CD4-positive, CD25-positive, alpha-beta regulatory T cell (primary cell): ENCODE results near the gene ADGRA1. TPM values are rescaled to one million over a fixed set of nuclear protein-coding genes. Genes with fewer than 3 reads are reported as not detected.

ENCODE experiments used
- ATAC-seq, 2 donors: fragments of 150-1000 bp; cut with Tn5 transposase; one replicate each; pipeline ENCODE4 v1.10.0; 2021; ENCODE audit warnings: low read depth in 2 of 2, moderate number of reproducible peaks in 2 of 2, moderate library complexity in 1 of 2
- DNase-seq, 3 donors: peaks; one replicate each; pipeline versions ENCODE4 v3.0.0 to v3.0.0-alpha.2; 2012 to 2022; ENCODE audit warnings: mixed read lengths in 1 of 3
- H3K27ac ChIP-seq: one replicate; pipeline ENCODE4 v1.7.0; 2013; ENCODE audit warnings: mild to moderate bottlenecking, low read length; ENCODE audit not compliant: insufficient read depth, poor library complexity, severe bottlenecking
- H3K27me3 ChIP-seq: one replicate; pipeline ENCODE4 v1.7.0; 2013; ENCODE audit warnings: low read length; ENCODE audit not compliant: control insufficient read depth, insufficient read depth
- H3K36me3 ChIP-seq: one replicate; pipeline ENCODE4 v1.7.0; 2013; ENCODE audit warnings: mild to moderate bottlenecking, low read length, moderate library complexity; ENCODE audit not compliant: control insufficient read depth, insufficient read depth
- H3K4me1 ChIP-seq: 2 replicates; pipeline ENCODE4 v1.7.0; 2013; ENCODE audit warnings: mild to moderate bottlenecking, low read length; ENCODE audit not compliant: insufficient read depth, control insufficient read depth, poor library complexity, severe bottlenecking
- H3K4me3 ChIP-seq: one replicate; pipeline ENCODE4 v1.7.0; 2013; ENCODE audit warnings: low read depth, mild to moderate bottlenecking, low read length, moderate library complexity
- H3K9me3 ChIP-seq, 2 experiments: 1 replicate in 1 of 2; 2 replicates in 1 of 2; pipeline ENCODE4 v1.7.0; 2013; ENCODE audit warnings: low read length in 2 of 2, mild to moderate bottlenecking in 1 of 2, moderate library complexity in 1 of 2; ENCODE audit not compliant: control insufficient read depth in 2 of 2
- H3K27ac Mint-ChIP-seq, 3 donors: one replicate each; pipeline ENCODE4 v1.8.0; 2020 to 2022; ENCODE audit warnings: mild to moderate bottlenecking in 3 of 3, mixed read lengths in 3 of 3, moderate library complexity in 2 of 3
- H3K27me3 Mint-ChIP-seq: one replicate; pipeline ENCODE4 v1.8.0; 2022; ENCODE audit warnings: mild to moderate bottlenecking, mixed read lengths
- H3K36me3 Mint-ChIP-seq: one replicate; pipeline ENCODE4 v1.8.0; 2020; ENCODE audit warnings: mixed read lengths
- H3K4me1 Mint-ChIP-seq, 4 donors: one replicate each; pipeline ENCODE4 v1.8.0; 2020 to 2022; ENCODE audit warnings: mixed read lengths in 4 of 4, mild to moderate bottlenecking in 1 of 4
- H3K4me3 Mint-ChIP-seq, 4 donors: one replicate each; pipeline ENCODE4 v1.8.0; 2020 to 2022; ENCODE audit warnings: mild to moderate bottlenecking in 4 of 4, mixed read lengths in 4 of 4, moderate library complexity in 3 of 4
- H3K9me3 Mint-ChIP-seq, 7 donors: one replicate each; pipeline ENCODE4 v1.8.0; 2020 to 2022; ENCODE audit warnings: mixed read lengths in 7 of 7, mild to moderate bottlenecking in 3 of 7, moderate library complexity in 2 of 7
- polyA plus RNA-seq, 4 donors: library from polyadenylated mRNA; unstranded; fragments of 300-500 nt; fragmentation: Illumina TruSeq; gene quantifications; one replicate each; pipeline ENCODE4 v1.2.3, GENCODE V29; 2021
- total RNA-seq: library from RNA; stranded (reverse); gene quantifications from one replicate; pipeline ENCODE4 v1.2.3, GENCODE V29; 2022

ADGRA1 gene
- total and polyA plus RNA-seq, 5 donors from 2014 or later = not detected

DNA sequence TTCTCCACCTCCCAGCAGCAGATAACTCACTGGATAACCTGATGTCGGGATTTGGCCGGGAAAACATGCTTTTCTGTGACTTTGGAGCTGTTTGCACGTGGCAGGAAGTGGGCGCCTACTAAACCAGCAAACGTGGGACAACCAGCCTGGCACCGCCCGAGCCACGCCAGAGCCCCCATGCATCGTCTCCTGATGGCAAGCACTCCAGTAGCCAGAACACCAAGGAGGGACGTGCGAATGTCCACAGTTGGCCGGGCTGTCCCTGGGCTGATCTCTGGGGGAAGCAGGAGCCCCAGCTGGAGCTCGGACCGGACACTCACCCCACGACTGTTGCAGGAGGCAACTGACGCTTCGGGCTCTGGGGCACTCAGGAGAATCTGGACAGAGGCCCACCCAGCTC lies 7.1 kb downstream of the ADGRA1 start:
- Histone ChIP-seq H3K9me3 (no peaks in the 10 kb centered on the region), H3K27ac (no peak overlapping the region), H3K27me3 (no peaks in the 10 kb centered on the region), H3K4me3 (no peak overlapping the region), H3K4me1 (no peaks in the 10 kb centered on the region), H3K36me3 (no peaks in the 10 kb centered on the region)
- H3K9me3 Mint-ChIP-seq = peaks cover 0 to 2% (median 0%) of the 10 kb centered on the region in 7 donors
- H3K4me3 Mint-ChIP-seq = no peak overlapping the region
- H3K36me3 Mint-ChIP-seq = no peaks in the 10 kb centered on the region
- H3K27me3 Mint-ChIP-seq = peaks cover 7% of the 10 kb centered on the region
- ATAC-seq (no peak), DNase-seq (no peak)
- no peaks in the 10 kb centered on the region for H3K4me1 Mint-ChIP-seq
- H3K27ac Mint-ChIP-seq = no peak overlapping the region

DNA sequence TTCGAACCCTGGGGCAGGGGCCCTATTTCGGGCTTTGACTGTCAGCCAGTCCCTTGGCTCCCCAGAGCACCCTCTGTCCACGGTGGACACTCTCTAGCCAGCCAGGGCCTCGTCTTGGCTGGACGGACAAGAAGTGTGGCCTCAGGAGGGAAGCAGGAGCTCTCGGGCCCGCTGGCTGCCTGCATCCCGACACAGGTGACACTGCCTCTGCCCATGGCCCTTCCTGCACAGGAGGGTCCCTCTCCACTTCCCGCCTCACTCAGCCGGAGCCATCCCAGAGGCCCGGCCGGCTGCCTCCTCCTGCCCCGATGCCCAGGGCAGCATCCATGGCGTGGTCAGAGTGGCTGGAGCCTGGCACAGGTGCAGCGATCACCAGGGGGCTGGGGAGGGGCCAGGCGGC lies 7.9 kb downstream of the ADGRA1 start:
- Histone ChIP-seq H3K36me3 (no peaks in the 10 kb centered on the region), H3K9me3 (no peaks in the 10 kb centered on the region), H3K4me3 (no peak overlapping the region), H3K27ac (no peak overlapping the region), H3K4me1 (no peaks in the 10 kb centered on the region), H3K27me3 (no peaks in the 10 kb centered on the region)
- Mint-ChIP-seq H3K36me3 (no peaks in the 10 kb centered on the region), H3K9me3 (peaks cover 0 to 2% (median 0%) of the 10 kb centered on the region in 7 donors), H3K4me1 (no peaks in the 10 kb centered on the region), H3K4me3 (no peak overlapping the region), H3K27ac (no peak overlapping the region), H3K27me3 (peaks cover 7% of the 10 kb centered on the region)
- no peak for DNase-seq
- ATAC-seq = no peak

DNA sequence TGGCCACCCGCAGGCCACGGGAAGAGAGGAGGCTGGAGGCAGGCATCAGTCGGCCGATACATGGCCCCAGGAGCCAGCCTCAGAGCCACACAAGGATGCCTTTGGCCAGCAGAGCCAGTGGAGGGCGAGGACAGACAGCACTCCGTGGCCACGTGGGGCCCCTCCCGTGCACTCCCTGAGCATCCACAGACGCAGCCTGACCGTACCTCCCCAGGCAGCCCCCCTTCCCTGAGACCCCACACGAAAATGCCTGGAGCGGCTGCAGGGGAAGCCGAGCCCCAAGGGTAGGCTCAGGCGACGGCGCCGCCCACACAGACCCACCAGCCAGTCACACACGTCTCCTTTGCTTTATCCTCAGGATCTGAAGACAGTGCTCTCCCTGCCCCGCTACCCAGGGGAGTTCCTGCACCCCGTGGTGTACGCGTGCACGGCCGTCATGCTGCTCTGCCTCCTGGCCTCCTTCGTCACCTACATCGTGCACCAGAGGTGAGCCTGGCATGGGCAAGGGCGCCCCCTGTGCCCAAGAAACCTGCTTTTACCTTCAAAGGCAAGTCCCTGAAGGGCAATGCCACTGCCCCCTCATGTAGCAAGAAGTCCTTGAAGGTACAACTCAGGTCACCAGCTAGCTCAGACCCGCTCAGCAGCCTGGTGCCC lies 9.0 kb downstream of the ADGRA1 start:
- Mint-ChIP-seq H3K27ac (no peak overlapping the region), H3K36me3 (no peaks in the 10 kb centered on the region), H3K9me3 (peaks cover 0 to 2% (median 0%) of the 10 kb centered on the region in 7 donors), H3K4me1 (peaks cover 0 to 3% (median 0%) of the 10 kb centered on the region in 4 donors), H3K4me3 (no peak overlapping the region), H3K27me3 (peaks cover 4% of the 10 kb centered on the region)
- H3K36me3 ChIP-seq = no peaks in the 10 kb centered on the region
- H3K27ac ChIP-seq = no peak overlapping the region
- DNase-seq = no peak
- H3K9me3 ChIP-seq = no peaks in the 10 kb centered on the region
- H3K27me3 ChIP-seq = no peaks in the 10 kb centered on the region
- no peak overlapping the region for H3K4me3 ChIP-seq
- ATAC-seq = no peak
- H3K4me1 ChIP-seq = peaks cover 3% of the 10 kb centered on the region

DNA sequence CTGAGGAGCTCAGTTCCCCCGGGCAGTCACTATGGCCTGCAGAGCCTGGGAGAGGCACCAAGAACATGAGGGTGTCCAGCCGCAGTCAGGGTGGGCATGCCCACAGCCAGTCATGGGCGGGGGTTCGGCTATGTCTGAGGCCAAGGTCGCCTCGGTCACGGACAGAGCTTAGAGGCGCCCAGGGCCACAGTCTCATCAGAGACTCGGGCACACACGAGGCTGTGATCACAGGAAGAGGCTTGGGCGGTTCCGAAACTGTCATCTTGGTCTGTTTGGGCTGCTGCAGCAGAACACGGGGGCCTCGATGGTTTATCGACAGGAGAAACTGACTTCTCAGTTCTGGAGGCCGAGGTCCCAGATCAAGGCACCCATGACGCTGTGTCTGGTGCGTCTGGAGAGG lies 9.7 kb downstream of the ADGRA1 start:
- Mint-ChIP-seq H3K4me3 (no peak overlapping the region), H3K27ac (peak overlapping the region in 1 of 3 donors; percentile 74), H3K36me3 (no peaks in the 10 kb centered on the region), H3K9me3 (no peaks in the 10 kb centered on the region), H3K4me1 (peaks cover 0 to 4% (median 0%) of the 10 kb centered on the region in 4 donors), H3K27me3 (peaks cover 4% of the 10 kb centered on the region)
- H3K4me1 ChIP-seq = peaks cover 3% of the 10 kb centered on the region
- H3K27ac ChIP-seq = no peak overlapping the region
- no peaks in the 10 kb centered on the region for H3K9me3 ChIP-seq
- no peak overlapping the region for H3K4me3 ChIP-seq
- no peaks in the 10 kb centered on the region for H3K27me3 ChIP-seq
- DNase-seq = no peak
- no peaks in the 10 kb centered on the region for H3K36me3 ChIP-seq
- no peak for ATAC-seq

DNA sequence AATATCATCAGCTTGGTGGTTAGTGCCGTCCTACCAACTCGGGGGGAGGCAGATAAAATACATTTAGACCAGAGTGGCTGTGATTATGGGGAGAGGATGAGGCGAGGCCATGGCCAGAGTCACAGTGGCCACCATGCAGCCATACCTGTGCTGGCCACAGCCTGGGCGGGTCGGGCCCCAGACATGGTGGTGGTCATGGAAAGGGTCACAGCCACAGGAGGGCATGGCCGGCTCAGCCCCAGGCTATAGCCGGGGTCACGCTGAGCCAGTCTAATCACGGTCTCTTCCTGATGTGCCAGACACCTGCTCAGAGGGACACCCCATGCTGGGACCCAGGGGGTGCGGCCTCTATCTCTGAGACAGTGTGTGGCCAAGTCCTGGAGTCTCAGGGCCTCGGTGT lies 10.2 kb downstream of the ADGRA1 start:
- Mint-ChIP-seq H3K4me1 (peaks cover 0 to 4% (median 0%) of the 10 kb centered on the region in 4 donors), H3K27me3 (peaks cover 4% of the 10 kb centered on the region), H3K36me3 (no peaks in the 10 kb centered on the region), H3K9me3 (no peaks in the 10 kb centered on the region), H3K27ac (no peak overlapping the region), H3K4me3 (no peak overlapping the region)
- H3K36me3 ChIP-seq = no peaks in the 10 kb centered on the region
- DNase-seq (no peak), ATAC-seq (no peak)
- no peak overlapping the region for H3K4me3 ChIP-seq
- H3K4me1 ChIP-seq = peaks cover 3% of the 10 kb centered on the region
- H3K27me3 ChIP-seq = no peaks in the 10 kb centered on the region
- no peak overlapping the region for H3K27ac ChIP-seq
- no peaks in the 10 kb centered on the region for H3K9me3 ChIP-seq

DNA sequence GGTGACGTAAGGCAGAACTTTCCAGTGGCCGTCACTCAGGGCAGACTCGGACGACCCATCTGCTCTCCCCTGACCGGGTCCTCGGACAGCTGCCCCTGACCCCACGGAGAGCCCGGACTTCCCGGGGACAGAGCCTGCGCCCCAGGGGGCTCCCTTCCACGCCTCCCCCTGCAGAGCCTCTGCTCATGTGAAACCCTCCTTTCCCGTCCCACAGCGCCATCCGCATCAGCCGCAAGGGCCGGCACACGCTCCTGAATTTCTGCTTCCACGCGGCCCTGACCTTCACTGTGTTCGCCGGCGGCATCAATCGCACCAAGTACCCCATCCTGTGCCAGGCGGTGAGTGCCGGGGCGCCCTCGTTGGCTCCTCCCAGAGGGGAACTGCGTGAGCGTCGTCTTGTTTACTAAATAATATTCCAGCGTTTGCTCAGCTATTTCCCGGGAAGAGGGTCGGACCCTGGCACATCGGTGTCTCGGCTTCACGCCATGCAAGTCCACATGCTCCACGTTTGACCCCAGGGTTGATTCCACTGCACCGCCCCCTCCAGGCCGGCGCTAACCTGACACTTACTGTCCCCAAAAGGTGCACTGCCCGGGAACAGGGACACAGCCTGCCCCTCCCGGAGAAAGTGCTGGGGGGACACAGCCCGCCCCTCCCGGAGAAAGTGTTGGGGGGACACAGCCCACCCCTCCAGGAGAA lies 10.9 kb downstream of the ADGRA1 start:
- no peak overlapping the region for H3K27ac ChIP-seq
- H3K9me3 ChIP-seq = no peaks in the 10 kb centered on the region
- Mint-ChIP-seq H3K4me1 (peaks cover 0 to 4% (median 0%) of the 10 kb centered on the region in 4 donors), H3K27me3 (peaks cover 4% of the 10 kb centered on the region), H3K27ac (no peak overlapping the region), H3K36me3 (no peaks in the 10 kb centered on the region), H3K4me3 (no peak overlapping the region), H3K9me3 (no peaks in the 10 kb centered on the region)
- H3K36me3 ChIP-seq = no peaks in the 10 kb centered on the region
- peaks cover 3% of the 10 kb centered on the region for H3K4me1 ChIP-seq
- DNase-seq (no peak), ATAC-seq (no peak)
- no peaks in the 10 kb centered on the region for H3K27me3 ChIP-seq
- no peak overlapping the region for H3K4me3 ChIP-seq

DNA sequence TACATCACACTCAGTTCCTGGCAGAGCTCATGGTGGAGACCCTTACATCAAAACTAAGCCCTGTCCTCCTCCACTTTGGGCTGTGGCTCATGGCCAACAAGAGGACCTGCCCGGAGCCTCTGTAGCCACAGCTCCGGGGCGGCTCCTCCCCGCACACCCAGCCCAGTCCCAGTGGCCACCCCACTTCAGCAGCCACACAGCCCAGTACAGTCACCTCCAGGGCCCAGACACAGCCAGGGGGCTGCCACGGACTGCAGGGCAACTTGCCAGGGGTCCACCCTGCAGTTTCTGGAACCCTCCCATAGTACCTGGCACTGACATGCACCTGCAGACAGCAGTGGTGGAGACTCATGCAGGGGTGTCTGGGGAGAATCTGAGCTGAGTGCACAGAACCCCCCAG lies 11.8 kb downstream of the ADGRA1 start:
- Histone ChIP-seq H3K36me3 (no peaks in the 10 kb centered on the region), H3K4me3 (no peak overlapping the region), H3K27ac (no peak overlapping the region), H3K4me1 (peaks cover 3% of the 10 kb centered on the region), H3K9me3 (no peaks in the 10 kb centered on the region), H3K27me3 (no peaks in the 10 kb centered on the region)
- H3K4me1 Mint-ChIP-seq = peaks cover 0 to 4% (median 0%) of the 10 kb centered on the region in 4 donors
- no peaks in the 10 kb centered on the region for H3K9me3 Mint-ChIP-seq
- H3K36me3 Mint-ChIP-seq = no peaks in the 10 kb centered on the region
- no peak for DNase-seq
- no peak overlapping the region for H3K27ac Mint-ChIP-seq
- no peaks in the 10 kb centered on the region for H3K27me3 Mint-ChIP-seq
- no peak for ATAC-seq
- H3K4me3 Mint-ChIP-seq = no peak overlapping the region

DNA sequence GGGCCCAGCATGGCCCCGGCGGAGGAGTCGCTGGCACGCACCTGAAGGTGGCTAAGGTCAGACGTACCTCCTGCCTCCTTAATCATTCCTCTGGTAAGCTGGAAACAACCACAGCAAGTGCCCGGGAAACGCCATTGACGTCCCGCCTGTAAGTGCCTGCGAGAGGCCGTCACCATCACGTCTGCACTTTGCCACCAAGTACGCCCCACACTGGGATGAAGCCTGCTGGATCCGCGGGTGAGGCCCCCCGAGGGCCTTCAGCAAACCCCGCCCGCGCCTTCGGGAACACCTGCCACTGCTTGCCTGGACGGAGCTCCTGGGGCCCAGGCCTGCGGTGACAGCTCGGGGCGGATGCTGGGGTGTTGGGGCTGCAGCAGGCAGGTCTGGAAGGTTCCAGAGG lies 12.5 kb downstream of the ADGRA1 start:
- Mint-ChIP-seq H3K36me3 (no peaks in the 10 kb centered on the region), H3K4me1 (peaks cover 0 to 4% (median 0%) of the 10 kb centered on the region in 4 donors), H3K9me3 (no peaks in the 10 kb centered on the region), H3K27ac (no peak overlapping the region), H3K27me3 (no peaks in the 10 kb centered on the region), H3K4me3 (no peak overlapping the region)
- H3K4me3 ChIP-seq = no peak overlapping the region
- H3K9me3 ChIP-seq = no peaks in the 10 kb centered on the region
- DNase-seq (no peak), ATAC-seq (no peak)
- no peaks in the 10 kb centered on the region for H3K36me3 ChIP-seq
- no peak overlapping the region for H3K27ac ChIP-seq
- H3K4me1 ChIP-seq = peaks cover 3% of the 10 kb centered on the region
- H3K27me3 ChIP-seq = no peaks in the 10 kb centered on the region
